Cardiac fibroblast (primary cell): ENCODE results near the gene C1orf116.

ENCODE experiments used
- DNase-seq, 2 donors: peaks; one replicate each; pipeline versions ENCODE4 v3.0.0 to v3.0.0-alpha.2; 2010; ENCODE audit warnings: low read depth in 2 of 2
- H3K4me3 ChIP-seq, 2 donors: replicated peaks in 1 of 2; 1 replicate in 1 of 2; 2 replicates in 1 of 2; pipeline ENCODE4 v1.5.1; 2011; ENCODE audit warnings: low read depth in 2 of 2, low read length in 2 of 2, mild to moderate bottlenecking in 2 of 2, moderate library complexity in 1 of 2
- TF ChIP-seq, protein P1 (sequence below): IDR thresholded peaks from one replicate; pipeline ENCODE4 v1.5.1; 2011; ENCODE audit warnings: low read depth, mild to moderate bottlenecking, low read length, inconsistent platforms

Gene C1orf116

DNA sequence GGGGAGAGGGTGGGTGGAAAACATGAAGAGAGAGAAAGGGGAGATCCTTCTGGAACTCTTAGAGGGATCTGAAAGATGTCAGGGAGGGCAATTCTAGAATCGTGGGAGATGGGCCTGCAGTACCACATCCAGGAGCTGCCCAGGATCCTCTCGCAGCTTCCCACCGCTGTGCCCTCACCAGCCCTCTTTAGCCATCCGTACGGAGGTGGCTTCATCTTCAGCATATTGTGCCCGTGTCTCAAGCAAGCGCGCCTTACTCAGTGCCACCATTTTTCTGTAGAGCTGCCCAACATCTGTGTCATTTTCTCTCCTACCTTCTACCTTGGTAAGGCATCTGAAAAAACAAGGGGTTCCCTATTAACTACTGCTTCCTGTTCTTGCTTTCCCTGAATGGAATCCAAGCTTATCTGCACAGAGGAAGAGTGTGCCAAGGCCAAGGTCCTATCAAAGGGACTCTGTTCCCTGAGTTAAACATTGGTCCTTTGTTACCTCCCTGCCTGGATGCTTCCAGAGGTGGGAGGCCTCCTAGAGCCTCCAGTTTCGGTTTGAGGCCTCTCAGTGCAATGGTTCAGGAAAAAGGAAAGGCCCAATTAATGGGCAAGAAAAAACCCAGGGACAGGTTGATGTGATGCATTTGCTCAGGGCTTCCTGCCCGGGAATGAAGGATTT is 23.2 kb downstream of the C1orf116 start:
- no peak overlapping the region for H3K4me3 ChIP-seq
- no peak for DNase-seq

GRCh38 chr1:207007352-207008033 is 25.1 kb downstream of the C1orf116 start:
- no peak overlapping the region for H3K4me3 ChIP-seq
- TF ChIP-seq, protein P1, sequence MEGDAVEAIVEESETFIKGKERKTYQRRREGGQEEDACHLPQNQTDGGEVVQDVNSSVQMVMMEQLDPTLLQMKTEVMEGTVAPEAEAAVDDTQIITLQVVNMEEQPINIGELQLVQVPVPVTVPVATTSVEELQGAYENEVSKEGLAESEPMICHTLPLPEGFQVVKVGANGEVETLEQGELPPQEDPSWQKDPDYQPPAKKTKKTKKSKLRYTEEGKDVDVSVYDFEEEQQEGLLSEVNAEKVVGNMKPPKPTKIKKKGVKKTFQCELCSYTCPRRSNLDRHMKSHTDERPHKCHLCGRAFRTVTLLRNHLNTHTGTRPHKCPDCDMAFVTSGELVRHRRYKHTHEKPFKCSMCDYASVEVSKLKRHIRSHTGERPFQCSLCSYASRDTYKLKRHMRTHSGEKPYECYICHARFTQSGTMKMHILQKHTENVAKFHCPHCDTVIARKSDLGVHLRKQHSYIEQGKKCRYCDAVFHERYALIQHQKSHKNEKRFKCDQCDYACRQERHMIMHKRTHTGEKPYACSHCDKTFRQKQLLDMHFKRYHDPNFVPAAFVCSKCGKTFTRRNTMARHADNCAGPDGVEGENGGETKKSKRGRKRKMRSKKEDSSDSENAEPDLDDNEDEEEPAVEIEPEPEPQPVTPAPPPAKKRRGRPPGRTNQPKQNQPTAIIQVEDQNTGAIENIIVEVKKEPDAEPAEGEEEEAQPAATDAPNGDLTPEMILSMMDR: no peak
- DNase-seq: peak; percentile 96 to 97

More for the DNA sequence above, 23.2 kb downstream of the C1orf116 start:
- TF ChIP-seq, protein P1: no peak

- H3K4me3 ChIP-seq: no peak overlapping the region
- DNase-seq: no peak
- TF ChIP-seq, protein P1: no peak
These were observed 25.6 kb downstream of the C1orf116 start for GRCh38 chr1:207006914-207007313.

- H3K4me3 ChIP-seq: no peak overlapping the region
- DNase-seq: no peak
- TF ChIP-seq, protein P1: no peak
These were observed 26.5 kb downstream of the C1orf116 start for GRCh38 chr1:207006083-207006482.

DNA sequence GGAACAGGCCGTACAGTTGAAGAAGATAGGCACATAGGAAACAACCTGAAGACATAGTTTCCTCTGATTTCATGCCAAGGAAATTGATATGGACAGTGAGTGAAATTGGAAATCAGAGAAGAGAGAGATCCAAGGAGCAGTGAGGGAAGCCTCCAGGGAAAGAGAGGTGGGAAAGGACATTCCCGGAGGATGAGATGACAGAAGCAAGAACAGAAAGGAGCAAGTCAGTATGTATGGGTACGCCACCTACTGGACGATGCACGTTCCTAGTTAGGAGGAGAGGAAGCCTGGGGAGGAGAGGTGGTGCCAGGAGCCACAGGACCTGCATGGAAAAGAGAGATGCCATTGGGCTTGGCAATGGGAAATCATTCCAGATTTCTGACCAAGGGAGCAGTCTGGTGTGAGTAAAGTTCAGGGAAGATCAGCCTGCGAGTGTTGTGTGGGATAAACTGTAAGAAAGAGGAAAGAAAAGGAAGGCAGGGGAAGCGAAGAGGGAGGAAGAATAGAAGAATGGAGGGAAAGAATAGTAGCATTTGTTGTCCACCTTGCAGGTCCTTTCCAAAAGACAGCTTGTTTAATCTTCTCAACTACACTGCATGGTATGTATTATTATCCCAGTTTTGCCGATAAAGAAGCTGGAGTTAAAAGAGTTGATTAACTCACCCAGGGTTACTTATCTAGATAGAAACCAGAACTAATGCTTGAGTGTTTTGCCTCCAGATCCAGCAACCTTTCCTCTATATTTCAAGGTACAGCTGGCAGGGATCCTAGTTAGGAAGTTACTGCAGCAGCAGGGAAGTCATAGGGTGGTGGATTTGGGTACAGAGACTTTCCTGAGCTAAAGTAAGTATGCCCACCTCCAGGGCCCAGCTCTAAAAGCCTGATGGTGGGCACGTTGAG is 27.4 kb downstream of the C1orf116 start:
- peak; percentile 73 to 78 for DNase-seq
- H3K4me3 ChIP-seq: no peak overlapping the region
- TF ChIP-seq, protein P1: peak; percentile 87

- no peak overlapping the region for H3K4me3 ChIP-seq
- TF ChIP-seq, protein P1: no peak
- no peak for DNase-seq
These were observed 29.3 kb downstream of the C1orf116 start for GRCh38 chr1:207003210-207003609.
